HG02973 (cell line): ENCODE measurements around the gene ADARB1.

Experiments used
- ATAC-seq: cut with Tn5 transposase; IDR thresholded peaks from one replicate; pipeline ENCODE4 v1.9.1; 2021; ENCODE audit warnings: moderate library complexity; ENCODE audit not compliant: unreplicated experiment

ADARB1 gene

GRCh38 chr21:45054227-45054926, 20.0 kb upstream of the ADARB1 start:
- no peak for ATAC-seq

DNA sequence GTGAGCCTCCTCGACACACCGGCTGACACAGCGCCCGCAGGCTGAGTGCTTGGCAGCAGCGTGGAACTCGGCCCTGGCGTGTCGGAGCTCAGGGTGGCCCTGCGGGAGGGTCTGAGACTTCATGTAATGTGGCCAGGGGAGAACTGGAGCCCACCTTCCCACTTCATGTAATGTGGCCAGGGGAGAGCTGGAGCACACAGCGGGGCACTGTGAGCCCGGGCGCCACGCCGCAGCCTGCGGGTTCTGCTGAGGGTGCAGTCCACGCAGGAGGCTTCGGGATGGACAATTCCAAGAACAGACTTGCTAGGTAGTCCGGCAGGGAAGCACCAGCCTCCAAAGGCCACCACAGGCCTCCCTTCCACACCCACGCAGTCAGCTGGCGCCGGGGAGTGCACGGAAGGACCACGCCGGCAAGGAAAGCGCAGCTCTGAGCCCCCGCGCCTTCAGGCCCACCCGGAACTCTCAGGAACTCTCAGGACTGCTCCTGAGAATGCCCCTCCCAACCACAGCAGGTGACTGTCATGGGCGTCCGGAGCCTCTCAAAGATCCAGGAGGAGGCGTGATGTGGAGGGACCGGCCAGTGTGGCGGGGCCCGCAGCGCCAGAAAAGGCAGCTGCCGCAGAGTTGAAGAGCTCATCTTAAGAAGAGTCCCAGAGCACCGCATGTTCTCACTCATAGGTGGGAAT, 19.3 kb upstream of the ADARB1 start:
- ATAC-seq: no peak

- no peak for ATAC-seq
Observed at GRCh38 chr21:45055861-45056260, 18.5 kb upstream of the ADARB1 start.

DNA sequence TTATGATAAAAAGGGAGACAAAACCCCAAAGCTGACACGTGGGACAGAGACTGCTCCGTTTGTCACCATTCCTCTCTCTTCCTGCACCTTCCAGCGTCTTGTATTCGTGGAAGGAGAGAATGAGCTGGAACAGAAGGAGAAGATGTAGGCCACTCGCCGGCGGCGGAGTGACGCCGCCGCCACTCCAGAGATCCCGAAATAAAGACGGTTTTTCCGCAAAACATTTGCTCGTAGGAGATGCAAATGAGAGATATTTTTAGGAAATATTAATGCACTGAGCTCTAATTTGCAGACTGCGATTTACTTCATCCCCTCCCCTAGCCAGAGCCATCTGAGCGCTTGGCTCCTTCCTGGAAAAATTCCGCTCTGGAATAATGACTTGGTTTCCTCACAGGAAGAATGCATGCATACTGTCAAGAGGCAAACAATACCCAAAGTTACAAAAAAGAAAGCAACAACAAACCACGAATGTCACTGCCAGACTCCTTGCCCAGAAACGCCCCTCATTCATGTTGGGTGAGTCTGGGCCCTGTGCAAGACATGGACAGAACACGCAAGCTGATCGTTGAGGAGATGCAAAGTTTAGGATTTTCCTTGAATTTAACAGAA, 18.0 kb upstream of the ADARB1 start:
- ATAC-seq: no peak

GRCh38 chr21:45056917-45057560, 17.3 kb upstream of the ADARB1 start:
- ATAC-seq: no peak

DNA sequence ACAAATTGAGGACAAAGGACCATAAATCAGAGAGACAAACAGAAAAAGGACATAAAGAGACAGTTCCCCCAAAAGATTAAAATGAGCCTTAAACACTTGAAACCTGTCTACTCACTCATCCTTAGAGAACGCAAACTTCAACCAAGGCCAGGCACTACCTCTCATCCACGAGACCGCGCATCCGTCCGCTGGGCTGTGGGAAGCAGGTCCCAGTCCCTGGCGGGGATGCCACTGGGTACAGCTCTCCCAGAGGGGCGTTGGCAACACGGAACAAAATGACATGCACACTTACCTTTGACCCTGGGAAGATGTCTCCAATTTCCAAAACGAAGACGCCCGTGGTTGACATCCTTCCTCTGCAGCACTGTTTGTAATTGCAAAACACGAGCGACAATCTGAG, 16.5 kb upstream of the ADARB1 start:
- ATAC-seq: no peak

GRCh38 chr21:45059121-45059520, 15.3 kb upstream of the ADARB1 start:
- no peak for ATAC-seq

DNA sequence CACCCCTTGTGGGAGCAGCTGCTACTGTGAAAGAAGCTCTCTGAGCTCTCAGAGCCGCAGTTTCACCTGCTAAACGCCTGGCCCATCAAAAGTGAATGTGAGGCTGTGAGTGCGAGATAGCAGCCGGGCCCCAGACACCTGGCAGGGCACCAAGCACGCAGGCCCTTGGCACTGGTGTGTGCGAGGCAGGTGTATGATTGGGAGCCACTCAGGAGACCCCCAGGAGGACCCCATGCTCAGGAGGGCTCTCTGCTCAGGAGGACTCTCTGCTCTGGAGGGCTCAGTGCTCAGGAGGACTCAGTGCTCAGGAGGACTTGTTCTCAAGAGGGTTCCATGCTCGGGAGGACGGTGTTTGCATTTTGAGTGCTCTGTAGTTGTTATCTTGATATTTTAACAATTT, 14.3 kb upstream of the ADARB1 start:
- no peak for ATAC-seq

DNA sequence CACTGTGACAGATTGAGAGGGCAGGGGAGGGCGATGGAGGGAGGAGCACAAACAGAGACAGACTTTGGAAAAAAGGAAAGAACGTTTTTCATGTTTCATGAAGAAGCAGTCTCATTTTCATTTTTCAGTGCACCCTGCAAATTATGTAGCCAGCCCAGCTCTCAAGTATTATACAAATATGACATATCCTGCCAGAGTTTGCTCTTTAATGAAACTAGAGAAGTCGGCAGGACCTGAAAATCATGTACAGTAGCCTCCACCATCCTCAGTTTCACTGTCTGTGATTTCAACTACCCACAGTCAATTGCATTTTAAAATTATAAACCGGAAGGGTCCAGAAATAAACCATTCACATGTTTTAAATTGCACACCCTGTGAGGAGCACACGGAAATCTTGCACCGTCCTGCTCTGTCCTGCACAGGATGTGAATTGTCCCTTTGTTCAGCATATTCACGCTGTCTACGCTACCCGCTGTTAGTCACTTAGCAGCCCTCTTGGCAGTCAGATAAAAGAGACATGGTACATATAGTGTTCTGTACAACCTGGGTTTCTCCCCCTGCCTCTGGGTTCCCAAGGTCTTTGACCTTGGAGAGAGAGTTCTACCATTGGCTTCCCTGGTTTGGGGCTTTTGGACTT, 13.6 kb upstream of the ADARB1 start:
- no peak for ATAC-seq

DNA sequence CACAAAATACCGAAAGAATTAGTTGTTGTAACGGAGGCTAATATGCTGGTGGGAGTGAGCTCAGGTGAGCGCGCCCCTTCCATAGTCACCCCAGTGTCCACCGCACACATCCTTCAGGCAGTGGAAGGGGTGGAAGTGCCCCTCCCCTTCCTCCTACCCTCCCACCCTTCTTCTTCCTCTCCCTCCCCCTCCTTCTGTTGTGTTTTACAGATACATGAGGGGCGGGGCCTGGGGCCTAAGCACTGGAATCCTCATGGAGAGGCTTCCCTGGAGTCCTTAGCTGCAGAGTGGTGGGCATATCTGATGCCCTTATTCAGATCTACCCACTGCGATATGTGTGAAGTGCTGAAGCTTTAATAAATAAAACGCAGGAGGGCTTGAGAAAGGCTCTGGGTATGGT, 10.3 kb upstream of the ADARB1 start:
- ATAC-seq: no peak

DNA sequence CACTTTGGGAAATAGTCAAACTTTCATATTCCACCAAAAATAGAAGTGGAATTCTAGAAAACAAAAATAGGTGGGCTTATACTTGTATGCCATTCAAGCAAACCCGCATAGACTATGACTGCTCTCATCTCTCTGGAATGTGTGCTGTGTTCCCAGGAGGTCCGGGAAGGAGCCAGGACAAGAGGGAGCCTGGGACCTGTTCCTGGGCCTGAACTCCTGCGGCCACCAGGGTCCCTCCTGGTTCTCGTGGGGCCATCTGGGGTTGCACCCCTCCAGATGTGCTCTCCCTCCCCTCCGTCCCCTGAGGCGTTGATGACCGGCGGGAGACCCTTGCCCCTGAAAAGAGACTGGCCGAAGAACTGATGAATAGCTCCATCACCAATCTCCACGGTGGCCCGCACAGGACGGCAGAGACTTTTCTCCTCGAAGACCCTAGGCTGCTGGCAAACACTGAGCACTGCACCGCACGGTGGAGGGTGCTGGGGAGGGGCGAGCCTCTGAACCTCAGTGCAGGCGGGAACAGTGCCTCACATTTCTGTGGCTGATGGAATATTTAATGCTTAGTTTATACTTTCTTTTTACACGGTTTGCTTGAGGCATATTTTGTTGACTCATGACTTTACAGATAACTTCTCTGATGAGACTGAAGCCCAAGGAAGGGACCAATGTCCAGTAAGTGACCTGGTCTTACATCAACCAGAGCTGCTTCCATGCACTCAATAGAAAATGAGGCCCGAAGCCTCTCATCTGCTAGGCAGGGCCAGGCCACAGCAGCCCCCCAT, 9.6 kb upstream of the ADARB1 start:
- ATAC-seq: no peak

DNA sequence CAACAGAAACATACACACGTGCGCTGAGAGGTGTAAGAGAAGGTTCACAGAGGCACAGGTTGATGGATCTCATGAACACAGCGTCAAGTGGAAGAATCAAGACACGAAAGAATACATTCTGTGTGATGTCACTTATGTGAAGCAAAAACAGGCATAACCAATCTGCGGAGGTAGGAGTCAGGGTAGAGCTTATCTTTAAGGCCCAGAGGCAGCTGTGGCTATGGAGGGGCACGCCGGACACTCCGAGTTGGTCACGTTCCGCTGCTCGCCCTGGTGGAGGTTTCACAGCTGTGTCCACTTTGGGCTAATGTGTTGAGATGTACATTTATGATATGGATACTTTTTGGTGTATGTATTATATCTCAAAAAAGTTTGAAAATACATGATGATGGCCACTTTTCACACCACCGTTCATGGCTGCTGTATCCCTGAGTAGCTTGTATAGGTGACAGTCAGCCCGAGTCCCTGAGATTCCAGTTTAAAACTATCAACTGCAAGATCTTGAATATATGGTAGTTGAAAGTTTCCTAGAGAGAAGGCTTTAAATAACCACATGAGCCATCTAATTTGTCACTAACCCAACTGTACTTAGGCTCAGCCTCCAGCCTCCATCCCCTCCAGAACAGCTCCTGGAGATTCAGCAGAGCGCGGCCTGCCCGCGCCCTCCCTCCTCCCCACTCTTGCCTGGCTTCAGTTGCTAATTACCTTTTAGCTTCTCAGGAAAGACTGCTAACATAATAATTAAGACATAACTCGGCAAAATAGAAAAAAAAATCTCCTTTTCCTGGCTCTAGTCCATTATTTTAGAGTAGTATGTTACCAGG, 6.7 kb upstream of the ADARB1 start:
- no peak for ATAC-seq

- ATAC-seq: no peak
Observed at GRCh38 chr21:45069085-45069484, 5.3 kb upstream of the ADARB1 start.

GRCh38 chr21:45069711-45070110, 4.7 kb upstream of the ADARB1 start:
- no peak for ATAC-seq

DNA sequence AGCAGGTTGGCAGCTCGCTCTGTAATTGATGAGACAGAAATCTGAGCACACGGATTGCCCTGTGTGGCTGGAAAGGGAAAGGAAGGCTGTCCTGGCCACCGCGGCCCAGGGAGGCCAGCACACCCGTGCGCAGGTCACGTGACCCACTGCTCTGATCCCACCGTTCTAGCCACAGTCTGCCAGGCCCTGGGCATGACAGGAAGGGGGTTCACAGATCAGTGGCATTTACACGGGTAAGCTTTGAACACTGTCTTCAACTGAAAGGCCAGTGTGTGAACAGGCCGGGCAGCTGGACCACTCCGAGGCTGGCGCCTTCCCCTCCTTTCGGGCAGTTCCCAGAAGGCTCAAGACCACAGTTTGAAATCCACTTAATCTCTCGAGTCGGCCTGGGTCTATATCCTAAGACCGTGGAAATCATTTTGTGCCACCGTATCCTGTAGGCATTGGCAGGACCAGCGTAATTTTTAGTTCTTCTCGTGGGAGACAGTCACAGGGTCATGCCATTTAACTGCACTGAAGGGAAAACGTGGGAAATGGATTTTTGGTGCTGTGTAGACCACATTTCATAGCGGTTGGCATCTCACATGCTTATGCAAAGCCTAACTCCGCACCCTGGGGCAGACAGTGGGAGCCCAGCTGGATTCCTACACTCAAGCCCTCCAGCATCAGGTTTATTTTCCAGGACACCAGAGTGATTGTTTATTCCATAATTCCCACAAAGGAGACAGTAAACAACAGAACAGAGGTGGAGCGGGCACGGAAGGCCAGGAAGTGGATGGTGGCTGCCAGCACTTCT, 3.1 kb upstream of the ADARB1 start:
- ATAC-seq: no peak

DNA sequence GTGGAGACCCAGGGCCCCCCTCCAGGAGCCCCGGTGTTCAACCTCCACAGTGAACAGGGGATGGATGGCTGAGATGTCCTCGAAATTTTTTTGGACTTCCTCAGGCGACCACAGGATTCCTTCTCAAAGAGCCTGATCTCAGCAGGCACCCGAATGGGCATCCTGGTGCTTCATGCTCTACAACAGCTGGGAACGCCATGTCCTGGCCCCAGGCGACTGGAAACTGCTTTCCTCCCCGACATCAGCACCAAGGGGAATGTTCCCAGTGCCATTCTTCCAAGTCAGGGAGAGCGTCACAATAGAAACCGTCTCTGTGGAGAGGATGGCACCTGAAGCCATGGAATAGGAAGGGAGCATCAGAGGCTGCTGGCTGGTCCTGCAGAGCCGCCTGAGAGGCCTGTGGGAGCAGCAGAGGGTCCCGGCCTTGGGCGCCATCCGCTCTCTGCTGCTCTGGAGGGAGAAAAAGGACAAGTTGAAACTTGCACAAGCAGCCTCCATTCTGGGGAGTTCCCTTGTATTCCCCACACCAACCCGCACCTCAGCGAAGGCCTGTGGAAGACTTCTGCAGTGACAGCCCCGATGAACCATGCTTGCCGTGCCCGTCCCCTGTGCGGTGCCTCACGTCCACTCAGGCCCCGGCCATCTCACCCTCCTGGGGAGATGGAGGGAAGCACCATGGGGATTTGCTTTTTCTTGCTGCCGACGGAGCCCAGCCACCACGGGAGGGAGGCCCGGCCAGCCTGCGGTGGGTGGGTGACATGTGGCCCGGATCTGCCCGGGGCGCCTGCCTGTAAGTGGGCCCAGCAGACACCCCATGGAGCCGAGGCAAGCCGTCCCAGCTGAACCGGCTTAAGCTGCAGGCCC, 2.3 kb upstream of the ADARB1 start:
- ATAC-seq: no peak

DNA sequence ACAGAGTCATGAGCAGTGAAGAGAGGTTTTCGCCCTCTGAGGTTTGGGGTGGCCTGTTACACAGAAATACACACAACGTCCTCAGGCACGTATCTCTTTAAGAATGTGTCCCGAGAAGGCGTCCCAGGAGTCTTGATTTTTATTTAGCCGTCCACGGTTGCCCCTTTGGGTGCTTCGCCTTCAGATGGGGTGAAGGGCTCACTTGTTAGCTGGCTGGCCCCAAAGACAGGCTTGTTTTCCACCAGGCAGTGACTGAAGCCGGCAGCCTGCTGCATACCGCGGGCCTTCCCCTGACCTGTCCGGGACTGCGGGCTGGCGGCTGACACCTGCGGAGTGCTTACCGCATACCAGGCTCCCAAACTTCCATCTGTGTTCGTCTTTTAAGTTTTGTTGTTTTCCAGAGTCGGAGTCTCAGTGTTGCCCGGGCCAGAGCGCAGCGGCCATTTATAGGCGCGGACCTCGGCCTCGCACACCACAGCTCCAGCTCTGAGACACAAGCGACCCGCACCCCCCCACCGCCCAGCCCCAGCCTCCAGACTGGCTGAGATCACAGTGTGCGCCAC, 1.6 kb upstream of the ADARB1 start:
- ATAC-seq: no peak
